ENCODE results near the gene OR2A7.
"Not testable (repeated sequence)": the region's sequence is repeated elsewhere in the genome, so short reads cannot be mapped to it uniquely, and the experiment has no call there.

- TF ChIP-seq, protein P1, sequence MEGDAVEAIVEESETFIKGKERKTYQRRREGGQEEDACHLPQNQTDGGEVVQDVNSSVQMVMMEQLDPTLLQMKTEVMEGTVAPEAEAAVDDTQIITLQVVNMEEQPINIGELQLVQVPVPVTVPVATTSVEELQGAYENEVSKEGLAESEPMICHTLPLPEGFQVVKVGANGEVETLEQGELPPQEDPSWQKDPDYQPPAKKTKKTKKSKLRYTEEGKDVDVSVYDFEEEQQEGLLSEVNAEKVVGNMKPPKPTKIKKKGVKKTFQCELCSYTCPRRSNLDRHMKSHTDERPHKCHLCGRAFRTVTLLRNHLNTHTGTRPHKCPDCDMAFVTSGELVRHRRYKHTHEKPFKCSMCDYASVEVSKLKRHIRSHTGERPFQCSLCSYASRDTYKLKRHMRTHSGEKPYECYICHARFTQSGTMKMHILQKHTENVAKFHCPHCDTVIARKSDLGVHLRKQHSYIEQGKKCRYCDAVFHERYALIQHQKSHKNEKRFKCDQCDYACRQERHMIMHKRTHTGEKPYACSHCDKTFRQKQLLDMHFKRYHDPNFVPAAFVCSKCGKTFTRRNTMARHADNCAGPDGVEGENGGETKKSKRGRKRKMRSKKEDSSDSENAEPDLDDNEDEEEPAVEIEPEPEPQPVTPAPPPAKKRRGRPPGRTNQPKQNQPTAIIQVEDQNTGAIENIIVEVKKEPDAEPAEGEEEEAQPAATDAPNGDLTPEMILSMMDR (IDR thresholded peaks at IDR 0.05; ENCODE audit: low read depth, low read length): not testable (repeated sequence)
- TF ChIP-seq EZH2phosphoT487 (IDR thresholded peaks at IDR 0.05; ENCODE audit: low read depth): not testable (repeated sequence)
Measured at GRCh38 chr7:144281981-144282380, 17.4 kb upstream of the OR2A7 start.

All from OCI-LY3 (cell line).